Heart left ventricle (tissue), 13 donors: Measurements from ENCODE around the gene EXOC1L.

ENCODE experiments used
- CTCF ChIP-seq, 12 donors: fragments of 200-600 bp; sonication (generic) in 4 of 12; IDR thresholded peaks; one replicate each; pipeline versions ENCODE4 v1.5.0 to v1.8.0; 2018 to 2022; ENCODE audit warnings: antibody characterized with exemption in 12 of 12, mild to moderate bottlenecking in 5 of 12
- POLR2A ChIP-seq, 2 donors: fragments of 450-650 bp; IDR thresholded peaks; one replicate each; pipeline ENCODE4 v1.6.1; 2017; ENCODE audit warnings: antibody characterized with exemption in 2 of 2, mild to moderate bottlenecking in 2 of 2, moderate library complexity in 2 of 2
- donor health status: ischemic (EF 13 %, LVEDD 7.1; RV severe dilation, severe dysfunction).
- donor health status: DM: no; HTN: yes; CAD: no.
- donor health status: DM: no; HTN: no; CAD: no.
- donor health status: ischemic (EF 25% LVEDD 6.9; RV normal size, moderate dysfunction).
- donor health status: ischemic (EF 25% LVEDD 5.7; RV mildly dilated, moderate dysfunction).
- donor health status: ischemic (EF 35%, LVEDD 5.7; RV mildly dilated, moderate dysfunction).
- donor health status: nonischemic (EF 11% LVEDD 7.7; RV severe dilation, severe dysfunction).
- donor health status: DM: yes; HTN: yes; CAD: no.
- donor health status: PGD.
- donor health status: ischemic (EF 29% LVEDD 5.4; RV normal size, mild dysfunction).
- donor health status: nonischemic (EF 23%, LVEDD 6.1; RV moderate dilation, normal function).

GRCh38 chr4:55849724-55850123, 30.1 kb downstream of the EXOC1L start:
- TF ChIP-seq CTCF (IDR thresholded peaks at IDR 0.05), result no peak
- no peak for TF ChIP-seq POLR2A (IDR thresholded peaks at IDR 0.05)
